Gastrocnemius medialis (tissue), 4 donors: Measurements from ENCODE around the gene GPC6.

Experiments used
- POLR2A ChIP-seq, 2 donors: fragments of 450-650 bp; IDR thresholded peaks; one replicate each; pipeline ENCODE4 v1.6.1; 2017; ENCODE audit warnings: antibody characterized with exemption in 2 of 2, mild to moderate bottlenecking in 2 of 2, moderate library complexity in 2 of 2
- TF ChIP-seq, protein P1 (sequence below), 5 experiments: fragments of 450-650 bp in 3 of 5; fragments of 200-600 bp in 2 of 5; sonication (generic) in 2 of 5; IDR thresholded peaks in 4 of 5; conservative IDR thresholded peaks in 1 of 5; 1 replicate in 4 of 5; 2 replicates in 1 of 5; pipeline ENCODE4 v1.5.1; 2016 to 2019; ENCODE audit warnings: antibody characterized with exemption in 5 of 5, mild to moderate bottlenecking in 3 of 5, moderate library complexity in 3 of 5

DNA sequence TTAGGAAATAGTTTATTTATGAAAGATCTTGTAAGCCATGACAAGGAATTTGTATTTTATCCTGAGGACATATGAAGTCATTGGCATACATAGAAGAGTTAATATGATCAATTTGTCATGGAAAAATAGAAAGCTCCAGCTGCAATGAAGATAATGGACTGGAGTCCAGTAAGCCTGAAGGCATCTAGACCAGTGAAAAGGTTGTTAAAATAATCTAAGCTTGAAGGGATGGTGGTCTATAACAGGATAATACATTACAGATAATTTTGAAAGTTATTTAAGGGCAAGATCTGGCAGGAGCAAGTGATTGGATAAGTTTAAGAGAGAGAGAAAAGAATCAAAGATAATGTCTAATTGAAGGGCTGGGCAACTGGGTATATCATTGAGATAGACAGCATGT, 224.2 kb downstream of the GPC6 start:
- no peak for TF ChIP-seq POLR2A (IDR thresholded peaks at IDR 0.05)
- TF ChIP-seq, protein P1, sequence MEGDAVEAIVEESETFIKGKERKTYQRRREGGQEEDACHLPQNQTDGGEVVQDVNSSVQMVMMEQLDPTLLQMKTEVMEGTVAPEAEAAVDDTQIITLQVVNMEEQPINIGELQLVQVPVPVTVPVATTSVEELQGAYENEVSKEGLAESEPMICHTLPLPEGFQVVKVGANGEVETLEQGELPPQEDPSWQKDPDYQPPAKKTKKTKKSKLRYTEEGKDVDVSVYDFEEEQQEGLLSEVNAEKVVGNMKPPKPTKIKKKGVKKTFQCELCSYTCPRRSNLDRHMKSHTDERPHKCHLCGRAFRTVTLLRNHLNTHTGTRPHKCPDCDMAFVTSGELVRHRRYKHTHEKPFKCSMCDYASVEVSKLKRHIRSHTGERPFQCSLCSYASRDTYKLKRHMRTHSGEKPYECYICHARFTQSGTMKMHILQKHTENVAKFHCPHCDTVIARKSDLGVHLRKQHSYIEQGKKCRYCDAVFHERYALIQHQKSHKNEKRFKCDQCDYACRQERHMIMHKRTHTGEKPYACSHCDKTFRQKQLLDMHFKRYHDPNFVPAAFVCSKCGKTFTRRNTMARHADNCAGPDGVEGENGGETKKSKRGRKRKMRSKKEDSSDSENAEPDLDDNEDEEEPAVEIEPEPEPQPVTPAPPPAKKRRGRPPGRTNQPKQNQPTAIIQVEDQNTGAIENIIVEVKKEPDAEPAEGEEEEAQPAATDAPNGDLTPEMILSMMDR (IDR thresholded peaks at IDR 0.05 in 4 of 5, conservative IDR thresholded peaks at IDR 0.05 in 1 of 5): no peak
